IMR-90 (cell line): ENCODE measurements around the gene ZBTB25. TPM values are rescaled to one million over a fixed set of nuclear protein-coding genes. Genes with fewer than 3 reads are reported as not detected.

Source experiments
- ATAC-seq: fragments of 200-7000 bp; cut with Tn5 transposase; 2 replicates; pipeline ENCODE4 v1.9.1; 2020; ENCODE audit warnings: low read depth, mild to moderate bottlenecking, moderate library complexity
- BruUV-seq: library from RNA; stranded (reverse); fragments of 400-500 nt; replicated peaks from 2 replicates; lab custom pipeline; 2021; lab: Mats Ljungman, UMichigan
- CTCF ChIA-PET: fragments of 300-600 bp; formaldehyde crosslinking; extraction: SDS; loops from one replicate; lab custom pipeline; 2021; ENCODE audit warnings: antibody characterized with exemption; lab: Yijun Ruan, JAX
- POLR2A ChIA-PET: fragments of 300-600 bp; sonication (Branson Sonifier 250); formaldehyde crosslinking; loops from one replicate; lab custom pipeline; 2022; ENCODE audit warnings: antibody characterized with exemption; ENCODE audit not compliant: unreplicated experiment; lab: Charles Lee
- DNase-seq: peaks from one replicate; pipeline ENCODE4 v3.0.0; 2013
- H2AFZ ChIP-seq: replicated peaks from 2 replicates; pipeline ENCODE3; 2013; ENCODE audit warnings: low read length, mild to moderate bottlenecking; ENCODE audit not compliant: poor library complexity
- H2AK5ac ChIP-seq: 2 replicates; pipeline ENCODE4 v1.6.1; 2013; ENCODE audit warnings: low read depth, low read length, inconsistent platforms
- H2AK9ac ChIP-seq: replicated peaks from 2 replicates; pipeline ENCODE3; 2013; ENCODE audit warnings: mild to moderate bottlenecking, low read depth, low read length, moderate library complexity; ENCODE audit not compliant: poor library complexity
- H2BK120ac ChIP-seq: 2 replicates; pipeline ENCODE4 v1.6.1; 2013; ENCODE audit warnings: low read depth, low read length, inconsistent platforms
- H2BK15ac ChIP-seq: 3 replicates; pipeline ENCODE4 v1.6.1; 2013; ENCODE audit warnings: low read depth, low read length, inconsistent platforms
- H2BK20ac ChIP-seq: 2 replicates; pipeline ENCODE4 v1.6.1; 2013; ENCODE audit warnings: low read depth, mild to moderate bottlenecking, inconsistent platforms, low read length, moderate library complexity
- H2BK5ac ChIP-seq: 2 replicates; pipeline ENCODE4 v1.6.1; 2013; ENCODE audit warnings: mild to moderate bottlenecking, low read depth, low read length, inconsistent platforms; ENCODE audit not compliant: poor library complexity, severe bottlenecking
- H3K14ac ChIP-seq: replicated peaks from 2 replicates; pipeline ENCODE4 v1.6.1; 2013; ENCODE audit warnings: low read depth, low read length, inconsistent platforms
- H3K18ac ChIP-seq: 2 replicates; pipeline ENCODE4 v1.6.1; 2013; ENCODE audit warnings: low read depth, low read length, control low read depth
- H3K23ac ChIP-seq: 2 replicates; pipeline ENCODE4 v1.6.1; 2013; ENCODE audit warnings: low read depth, low read length, inconsistent platforms
- H3K27ac ChIP-seq: 2 replicates; pipeline ENCODE4 v1.5.1; 2013; ENCODE audit warnings: mild to moderate bottlenecking, control low read depth, low read length; ENCODE audit not compliant: insufficient read depth
- H3K27me3 ChIP-seq: 2 replicates; pipeline ENCODE4 v1.6.1; 2013; ENCODE audit warnings: low read length; ENCODE audit not compliant: control insufficient read depth, insufficient read depth
- H3K36me3 ChIP-seq: 2 replicates; pipeline ENCODE4 v1.6.1; 2013; ENCODE audit warnings: low read length, mixed read lengths; ENCODE audit not compliant: control insufficient read depth, insufficient read depth
- H3K4ac ChIP-seq: 2 replicates; pipeline ENCODE4 v1.6.1; 2013; ENCODE audit warnings: low read depth, low read length, inconsistent platforms
- H3K4me1 ChIP-seq: 2 replicates; pipeline ENCODE4 v1.6.1; 2013; ENCODE audit warnings: low read length, mixed read lengths; ENCODE audit not compliant: control insufficient read depth, insufficient read depth
- H3K4me2 ChIP-seq: 2 replicates; pipeline ENCODE4 v1.6.1; 2013; ENCODE audit warnings: low read depth, mild to moderate bottlenecking, control low read depth, low read length, moderate library complexity
- H3K4me3 ChIP-seq: 2 replicates; pipeline ENCODE4 v1.5.1; 2013; ENCODE audit warnings: low read depth, mild to moderate bottlenecking, control low read depth, low read length, moderate library complexity; ENCODE audit not compliant: insufficient read depth
- H3K56ac ChIP-seq: 2 replicates; pipeline ENCODE4 v1.6.1; 2013; ENCODE audit warnings: low read length, inconsistent platforms; ENCODE audit not compliant: insufficient read depth; ENCODE audit errors: extremely low read depth
- H3K79me1 ChIP-seq, 2 experiments: 2 replicates each; pipeline ENCODE4 v1.6.1; 2013; ENCODE audit warnings: low read length in 2 of 2, inconsistent platforms in 1 of 2, low read depth in 1 of 2
- H3K9ac ChIP-seq: 2 replicates; pipeline ENCODE4 v1.6.1; 2013; ENCODE audit warnings: low read depth, low read length, control low read depth
- H3K9me1 ChIP-seq: 2 replicates; pipeline ENCODE4 v1.6.1; 2013; ENCODE audit warnings: low read length, inconsistent platforms; ENCODE audit not compliant: insufficient read depth
- H3K9me3 ChIP-seq: 2 replicates; pipeline ENCODE4 v1.6.1; 2013; ENCODE audit warnings: low read length; ENCODE audit not compliant: control insufficient read depth, insufficient read depth
- H4K20me1 ChIP-seq: 2 replicates; pipeline ENCODE4 v1.6.1; 2013; ENCODE audit warnings: low read length, inconsistent platforms; ENCODE audit not compliant: insufficient read depth
- H4K5ac ChIP-seq: 2 replicates; pipeline ENCODE4 v1.6.1; 2013; ENCODE audit warnings: mild to moderate bottlenecking, low read depth, low read length, control low read depth
- H4K8ac ChIP-seq, 2 experiments: 2 replicates each; pipeline ENCODE4 v1.6.1; 2013; ENCODE audit warnings: low read depth in 2 of 2, low read length in 2 of 2, control low read depth in 1 of 2, inconsistent platforms in 1 of 2
- H4K91ac ChIP-seq: 2 replicates; pipeline ENCODE4 v1.6.1; 2013; ENCODE audit warnings: low read depth, low read length, inconsistent platforms; ENCODE audit not compliant: insufficient read depth
- SMC3 ChIP-seq: fragments of 150-350 bp; IDR thresholded peaks from 2 replicates; pipeline ENCODE4 v1.6.1; 2016; ENCODE audit warnings: low read depth, mild to moderate bottlenecking, antibody characterized with exemption, low read length, moderate library complexity
- WGBS, 2 experiments: methylation state at CpG; one replicate each; pipeline versions ENCODE4 v1.1.5 to v1.1.7; 2013; ENCODE audit warnings: missing lambda C conversion rate in 2 of 2; ENCODE audit not compliant: insufficient read length in 1 of 2; ENCODE audit errors: extremely low coverage in 2 of 2; 5-methylcytosine and 5-hydroxymethylcytosine counted together
- dilution Hi-C: fragments of 300-500 bp; cut with HindIII; formaldehyde crosslinking; loops from one replicate; pipeline ENCODE4 v1.14.3; 2018; ENCODE audit warnings: low sequenced_read_pairs; ENCODE audit not compliant: unreplicated experiment
- in situ Hi-C: fragments of 300-500 bp; cut with MboI; formaldehyde crosslinking; loops from 3 replicates; pipeline ENCODE4 v1.14.3; 2019; ENCODE audit warnings: low sequenced_read_pairs, inconsistent platforms, mixed read lengths
- intact Hi-C: fragments of 100-400 bp; cut with micrococcal nuclease; formaldehyde crosslinking; loops from 2 replicates; pipeline ENCODE4 v1.10.0; 2022
- polyA plus RNA-seq, 3 experiments: library from polyadenylated mRNA; depleted of rRNA; stranded (reverse); fragments of >200 nt; gene quantifications; 2 replicates each; pipeline ENCODE4 v1.2.3, GENCODE V29; 2012; ENCODE audit warnings: low replicate concordance in 1 of 3
- total RNA-seq: library from RNA; depleted of rRNA; stranded (reverse); fragments of >200 nt; gene quantifications from 2 replicates; pipeline ENCODE4 v1.2.3, GENCODE V29; 2012

The ZBTB25 gene
- total and polyA plus RNA-seq, 2 of the 4 experiments (the other 2 are of a cell fraction) = 4.4 to 6.6 TPM

DNA sequence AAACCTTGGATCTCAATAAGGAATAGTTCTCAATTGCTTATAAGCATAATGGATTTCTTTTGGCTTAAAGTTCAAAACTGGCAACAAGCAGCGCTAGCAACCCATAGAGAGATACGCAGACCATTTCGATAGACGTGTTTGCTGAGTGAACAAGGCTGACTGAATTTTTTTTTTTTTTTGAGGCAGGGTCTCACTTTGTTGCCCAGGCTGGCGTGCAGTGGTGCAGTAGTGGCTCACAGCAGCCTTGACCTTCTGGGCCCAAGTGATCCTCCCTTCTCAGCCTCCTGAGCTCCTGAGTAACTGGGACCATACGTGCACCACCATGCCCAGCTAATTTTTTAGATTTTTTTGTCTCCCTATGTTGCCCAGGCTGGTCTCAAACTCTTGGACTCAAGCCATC, 39.8 kb downstream of the ZBTB25 start:
- intact Hi-C loops (no loop called here), in situ Hi-C loops (no loop called here), dilution Hi-C loops (no loop called here)
- Histone ChIP-seq H4K8ac (no peak overlapping the region), H4K5ac (no peak overlapping the region), H4K20me1 (no peaks in the 10 kb centered on the region), H3K4me2 (no peak overlapping the region), H2BK20ac (no peak overlapping the region), H2BK15ac (no peak overlapping the region), H3K79me1 (no peaks in the 10 kb centered on the region), H3K4ac (no peak overlapping the region), H2AK9ac (no peak overlapping the region), H3K27me3 (no peaks in the 10 kb centered on the region), H3K27ac (no peak overlapping the region), H3K9me3 (no peaks in the 10 kb centered on the region), H2BK5ac (no peak overlapping the region), H3K4me3 (no peak overlapping the region), H2BK120ac (no peak overlapping the region), H3K56ac (no peak overlapping the region), H2AK5ac (no peak overlapping the region), H3K9me1 (0 out of 2 replicates have a peak, but pooled peaks cover 4% of the 10 kb centered on the region), H3K23ac (no peak overlapping the region), H3K18ac (no peak overlapping the region), H3K36me3 (no peaks in the 10 kb centered on the region; the same call in 1 of the 2 replicates), H2AFZ (no peak overlapping the region), H3K4me1 (peaks cover 1% of the 10 kb centered on the region; the same call in 1 of the 2 replicates), H4K91ac (no peak overlapping the region), H3K14ac (no peak overlapping the region), H3K9ac (no peak overlapping the region)
- no TSS peak for BruUV-seq
- 92% methylated on average over 5 of the region's 6 CpGs; no CpG with 5 or more reads in 1 of the 2 experiments for WGBS, 2 experiments
- TF ChIP-seq SMC3 = no peak
- DNase-seq (no peak), ATAC-seq (no peak)
- ChIA-PET POLR2A (no interaction called here), CTCF (no interaction called here)
